ENCODE measurements around the gene NELFB.

Gene NELFB

DNA sequence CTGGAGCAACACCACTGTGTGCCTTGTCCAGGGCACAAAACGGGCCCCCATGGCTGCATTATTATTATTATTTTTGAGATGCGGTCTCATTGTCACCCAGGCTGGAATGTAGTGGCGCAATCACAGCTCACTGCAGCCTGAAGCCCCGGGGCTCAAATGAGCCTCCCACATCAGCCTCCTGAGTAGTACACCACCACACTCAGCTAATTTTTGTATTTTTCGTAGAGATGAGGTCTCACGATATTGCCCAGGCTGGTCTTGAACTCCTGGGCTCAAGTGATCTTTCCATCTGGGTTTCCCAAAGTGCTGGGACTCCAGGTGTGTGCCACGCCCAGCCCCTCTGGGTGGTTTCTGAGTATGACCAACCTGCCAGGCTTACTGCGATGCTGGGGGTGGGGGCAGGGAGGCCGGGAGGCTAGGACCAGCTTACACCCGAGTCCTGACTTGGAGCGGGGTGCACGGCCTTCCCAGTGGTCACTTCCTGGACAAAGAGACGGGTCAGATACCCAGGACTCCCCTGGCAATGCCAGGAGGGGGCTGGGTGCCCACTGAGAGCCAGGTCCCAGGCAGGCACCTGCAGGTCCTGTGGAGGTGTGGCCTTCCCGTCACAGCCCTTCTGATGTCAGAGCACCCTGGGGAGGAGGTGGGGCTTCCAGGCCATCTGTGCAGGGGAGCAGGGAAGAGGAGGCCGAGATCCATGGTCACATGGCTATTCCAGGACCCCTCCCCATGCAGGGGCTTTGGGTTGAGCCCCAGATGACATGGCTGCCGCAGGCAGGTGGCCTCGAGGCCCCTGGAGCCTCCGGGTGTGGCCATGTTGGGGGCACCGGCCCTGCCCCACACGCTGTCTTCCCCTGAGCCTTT, 55.3 kb downstream of the NELFB start:
- Histone ChIP-seq H3K4ac (ENCODE audit: low read length) (peak overlapping the region; percentile 84), H3K27me3 (ENCODE audit: control insufficient read depth in 3 of 3, insufficient read depth in 3 of 3, low read depth in 1 of 3, low read length in 3 of 3) (no peaks in the 10 kb centered on the region), H3K79me1 (ENCODE audit: low read depth, low read length) (peaks cover 3% of the 10 kb centered on the region), H3K4me2 (ENCODE audit: insufficient read depth, low read length, poor library complexity, severe bottlenecking) (no peak overlapping the region), H3K27ac (replicated peaks; ENCODE audit: low read length) (no peak overlapping the region), H3K4me1 (ENCODE audit: control insufficient read depth in 2 of 2, insufficient read depth in 1 of 2, low read depth in 1 of 2, low read length in 2 of 2) (peaks cover 48 to 49% of the 10 kb centered on the region in 2 donors), H4K8ac (ENCODE audit: low read depth, low read length) (no peak overlapping the region), H2BK15ac (ENCODE audit: low read length) (peak overlapping the region; percentile 95), H2AK5ac (ENCODE audit: low read depth, low read length) (peak overlapping the region; percentile 100), H3K23ac (ENCODE audit: low read depth, low read length, poor library complexity) (peak overlapping the region; percentile 85), H3K36me3 (replicated peaks in 1 of 2; ENCODE audit: control insufficient read depth in 2 of 2, insufficient read depth in 2 of 2, low read length in 2 of 2) (no peaks in the 10 kb centered on the region), H4K91ac (ENCODE audit: low read depth, low read length, poor library complexity) (peak overlapping the region; percentile 85), H3K4me3 (ENCODE audit: low read length in 2 of 2) (no peak overlapping the region), H3K18ac (ENCODE audit: low read length) (peak overlapping the region; percentile 89), H3K14ac (ENCODE audit: low read length) (no peak overlapping the region), H3K9ac (ENCODE audit: low read depth, low read length, poor library complexity) (no peak overlapping the region), H2BK5ac (ENCODE audit: low read length) (peak overlapping the region; percentile 91), H3K9me3 (replicated peaks in 1 of 2; ENCODE audit: control insufficient read depth in 2 of 2, insufficient read depth in 1 of 2, low read depth in 1 of 2, low read length in 2 of 2) (no peaks in the 10 kb centered on the region), H2AFZ (ENCODE audit: low read length) (no peak overlapping the region), H2BK120ac (ENCODE audit: low read depth, low read length) (peak overlapping the region; percentile 81), H2BK12ac (ENCODE audit: low read length) (peak overlapping the region; percentile 84)
- no CpG with 5 or more reads among the region's 20 CpGs for WGBS, 2 donors (ENCODE audit: extremely low coverage in 2 of 2, insufficient read length in 2 of 2, insufficient replicate concordance in 1 of 2)
- no peak for DNase-seq (ENCODE audit: low spot score)

GRCh38 chr9:137311171-137311985, 56.3 kb downstream of the NELFB start:
- H3K9me3 ChIP-seq (replicated peaks in 1 of 2; ENCODE audit: control insufficient read depth in 2 of 2, insufficient read depth in 1 of 2, low read depth in 1 of 2, low read length in 2 of 2) = no peaks in the 10 kb centered on the region
- H4K8ac ChIP-seq (ENCODE audit: low read depth, low read length) = no peak overlapping the region
- H3K14ac ChIP-seq (ENCODE audit: low read length) = no peak overlapping the region
- H3K36me3 ChIP-seq (replicated peaks in 1 of 2; ENCODE audit: control insufficient read depth in 2 of 2, insufficient read depth in 2 of 2, low read length in 2 of 2) = no peaks in the 10 kb centered on the region
- peak overlapping the region; percentile 89 for H3K18ac ChIP-seq (ENCODE audit: low read length)
- peak overlapping the region; percentile 30 for H3K9ac ChIP-seq (ENCODE audit: low read depth, low read length, poor library complexity)
- peak overlapping the region; percentile 91 for H2BK5ac ChIP-seq (ENCODE audit: low read length)
- H3K79me1 ChIP-seq (ENCODE audit: low read depth, low read length) = peaks cover 3% of the 10 kb centered on the region
- peak overlapping the region; percentile 84 for H3K4ac ChIP-seq (ENCODE audit: low read length)
- DNase-seq (ENCODE audit: low spot score) = no peak
- H2AFZ ChIP-seq (ENCODE audit: low read length) = no peak overlapping the region
- WGBS, 2 donors (ENCODE audit: extremely low coverage in 2 of 2, insufficient read length in 2 of 2, insufficient replicate concordance in 1 of 2) = no CpG with 5 or more reads among the region's 27 CpGs
- peak overlapping the region; percentile 83 for H2BK120ac ChIP-seq (ENCODE audit: low read depth, low read length)
- no peak overlapping the region for H3K27ac ChIP-seq (replicated peaks; ENCODE audit: low read length)
- peak overlapping the region; percentile 22 for H4K91ac ChIP-seq (ENCODE audit: low read depth, low read length, poor library complexity)
- H3K4me1 ChIP-seq (ENCODE audit: control insufficient read depth in 2 of 2, insufficient read depth in 1 of 2, low read depth in 1 of 2, low read length in 2 of 2) = peaks cover 40 to 43% of the 10 kb centered on the region in 2 donors
- peak overlapping the region; percentile 90 for H2BK12ac ChIP-seq (ENCODE audit: low read length)
- H3K4me3 ChIP-seq (ENCODE audit: low read length in 2 of 2) = no peak overlapping the region
- no peak overlapping the region for H3K4me2 ChIP-seq (ENCODE audit: insufficient read depth, low read length, poor library complexity, severe bottlenecking)
- peak overlapping the region; percentile 97 for H2BK15ac ChIP-seq (ENCODE audit: low read length)
- no peaks in the 10 kb centered on the region for H3K27me3 ChIP-seq (ENCODE audit: control insufficient read depth in 3 of 3, insufficient read depth in 3 of 3, low read depth in 1 of 3, low read length in 3 of 3)
- H3K23ac ChIP-seq (ENCODE audit: low read depth, low read length, poor library complexity) = peak overlapping the region; percentile 85
- peak overlapping the region; percentile 100 for H2AK5ac ChIP-seq (ENCODE audit: low read depth, low read length)

DNA sequence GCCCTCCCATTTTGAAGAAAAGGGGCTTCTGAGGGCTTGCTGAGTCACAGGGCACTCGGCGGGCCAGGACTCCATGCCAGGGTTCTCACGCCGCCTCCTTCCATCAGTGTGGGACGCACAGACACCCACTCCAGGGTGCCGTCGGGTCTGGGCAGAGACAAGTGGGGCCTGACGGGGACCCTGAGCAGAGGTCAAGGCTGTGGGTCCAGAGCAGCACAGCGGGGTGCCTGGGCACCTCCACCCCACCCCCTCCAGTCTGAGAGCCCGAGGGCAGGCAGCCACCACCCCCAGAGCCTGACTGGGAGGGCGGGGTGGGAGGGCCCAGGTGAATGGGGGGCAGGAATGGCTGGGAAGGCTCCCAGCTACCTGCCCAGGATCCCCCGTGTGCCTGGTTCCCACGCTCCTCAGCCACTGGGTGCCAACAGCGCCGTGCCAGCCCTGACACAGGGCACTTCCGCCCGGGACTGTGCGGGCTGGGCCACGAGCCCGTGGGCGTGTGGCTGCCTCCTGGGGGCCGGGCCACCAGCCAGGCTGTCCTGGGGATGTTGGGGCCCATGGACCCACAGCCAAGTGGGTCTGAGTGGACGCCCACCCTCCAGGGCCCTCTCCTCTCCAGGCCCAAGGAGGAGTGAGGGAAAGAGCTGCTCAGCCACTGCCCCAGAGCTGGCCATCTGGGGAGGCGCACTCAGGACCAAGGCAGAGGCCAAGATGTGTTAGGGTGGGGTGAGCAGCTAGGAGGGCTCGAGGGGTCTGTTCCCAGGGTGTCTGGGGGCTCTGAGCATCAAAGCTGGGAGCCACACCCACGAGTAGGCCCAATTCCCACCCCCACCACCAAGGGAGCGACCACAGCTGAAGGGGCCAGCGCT, 57.1 kb downstream of the NELFB start:
- H2BK120ac ChIP-seq (ENCODE audit: low read depth, low read length) = peak overlapping the region; percentile 47

More for the DNA sequence above, 57.1 kb downstream of the NELFB start:
- no CpG with 5 or more reads among the region's 28 CpGs for WGBS, 2 donors (ENCODE audit: extremely low coverage in 2 of 2, insufficient read length in 2 of 2, insufficient replicate concordance in 1 of 2)
- H3K36me3 ChIP-seq (replicated peaks in 1 of 2; ENCODE audit: control insufficient read depth in 2 of 2, insufficient read depth in 2 of 2, low read length in 2 of 2) = no peaks in the 10 kb centered on the region
- H3K27ac ChIP-seq (replicated peaks; ENCODE audit: low read length) = no peak overlapping the region
- peak overlapping the region; percentile 78 for H3K14ac ChIP-seq (ENCODE audit: low read length)
- no peaks in the 10 kb centered on the region for H3K27me3 ChIP-seq (ENCODE audit: control insufficient read depth in 3 of 3, insufficient read depth in 3 of 3, low read depth in 1 of 3, low read length in 3 of 3)
- H3K18ac ChIP-seq (ENCODE audit: low read length) = peak overlapping the region; percentile 96
- H3K23ac ChIP-seq (ENCODE audit: low read depth, low read length, poor library complexity) = peak overlapping the region; percentile 23
- peak overlapping the region; percentile 91 for H2BK5ac ChIP-seq (ENCODE audit: low read length)
- no peak overlapping the region for H4K8ac ChIP-seq (ENCODE audit: low read depth, low read length)
- H2BK12ac ChIP-seq (ENCODE audit: low read length) = peak overlapping the region; percentile 65
- no peak overlapping the region for H3K4me2 ChIP-seq (ENCODE audit: insufficient read depth, low read length, poor library complexity, severe bottlenecking)
- no peak overlapping the region for H3K4me3 ChIP-seq (ENCODE audit: low read length in 2 of 2)
- H3K4ac ChIP-seq (ENCODE audit: low read length) = peak overlapping the region; percentile 5
- peaks cover 4% of the 10 kb centered on the region for H3K79me1 ChIP-seq (ENCODE audit: low read depth, low read length)
- peak overlapping the region; percentile 100 for H2AK5ac ChIP-seq (ENCODE audit: low read depth, low read length)
- DNase-seq (ENCODE audit: low spot score) = no peak
- H3K9ac ChIP-seq (ENCODE audit: low read depth, low read length, poor library complexity) = peak overlapping the region; percentile 50
- H4K91ac ChIP-seq (ENCODE audit: low read depth, low read length, poor library complexity) = no peak overlapping the region
- peak overlapping the region; percentile 97 for H2BK15ac ChIP-seq (ENCODE audit: low read length)
- H2AFZ ChIP-seq (ENCODE audit: low read length) = no peak overlapping the region
- H3K4me1 ChIP-seq (ENCODE audit: control insufficient read depth in 2 of 2, insufficient read depth in 1 of 2, low read depth in 1 of 2, low read length in 2 of 2) = peaks cover 35 to 42% of the 10 kb centered on the region in 2 donors
- no peaks in the 10 kb centered on the region for H3K9me3 ChIP-seq (replicated peaks in 1 of 2; ENCODE audit: control insufficient read depth in 2 of 2, insufficient read depth in 1 of 2, low read depth in 1 of 2, low read length in 2 of 2)

Measured in neuronal stem cell (in vitro differentiated cells).